ENCODE results near the gene PITPNC1.

DNA sequence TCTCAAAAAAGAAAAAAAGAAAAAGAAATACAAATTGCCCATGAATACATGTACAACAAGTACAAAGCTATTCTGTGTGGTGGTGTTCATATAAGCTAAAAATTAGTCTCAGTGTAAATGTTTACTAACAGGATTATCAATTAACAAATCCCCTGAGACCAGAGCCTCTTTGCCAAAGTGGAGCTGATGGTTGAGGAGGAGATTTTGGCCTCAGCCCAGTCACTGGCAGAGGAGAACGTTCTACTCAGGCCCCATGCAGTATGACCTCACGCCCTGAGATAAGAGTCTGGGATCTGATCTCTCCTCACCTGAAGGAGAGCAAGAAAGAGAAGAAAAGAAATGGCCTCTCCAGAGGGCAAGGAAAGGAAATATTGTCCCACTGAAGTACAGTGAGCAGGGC lies 305.1 kb downstream of the PITPNC1 start:
- TF ChIP-seq, protein P1, sequence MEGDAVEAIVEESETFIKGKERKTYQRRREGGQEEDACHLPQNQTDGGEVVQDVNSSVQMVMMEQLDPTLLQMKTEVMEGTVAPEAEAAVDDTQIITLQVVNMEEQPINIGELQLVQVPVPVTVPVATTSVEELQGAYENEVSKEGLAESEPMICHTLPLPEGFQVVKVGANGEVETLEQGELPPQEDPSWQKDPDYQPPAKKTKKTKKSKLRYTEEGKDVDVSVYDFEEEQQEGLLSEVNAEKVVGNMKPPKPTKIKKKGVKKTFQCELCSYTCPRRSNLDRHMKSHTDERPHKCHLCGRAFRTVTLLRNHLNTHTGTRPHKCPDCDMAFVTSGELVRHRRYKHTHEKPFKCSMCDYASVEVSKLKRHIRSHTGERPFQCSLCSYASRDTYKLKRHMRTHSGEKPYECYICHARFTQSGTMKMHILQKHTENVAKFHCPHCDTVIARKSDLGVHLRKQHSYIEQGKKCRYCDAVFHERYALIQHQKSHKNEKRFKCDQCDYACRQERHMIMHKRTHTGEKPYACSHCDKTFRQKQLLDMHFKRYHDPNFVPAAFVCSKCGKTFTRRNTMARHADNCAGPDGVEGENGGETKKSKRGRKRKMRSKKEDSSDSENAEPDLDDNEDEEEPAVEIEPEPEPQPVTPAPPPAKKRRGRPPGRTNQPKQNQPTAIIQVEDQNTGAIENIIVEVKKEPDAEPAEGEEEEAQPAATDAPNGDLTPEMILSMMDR (IDR thresholded peaks at IDR 0.05), result no peak
- no peak for TF ChIP-seq POLR2A (IDR thresholded peaks at IDR 0.05)

Data from esophagus squamous epithelium (tissue), 4 donors.